OCI-LY1 (cell line): ENCODE results near the gene CCL28.
"Not testable (repeated sequence)": the region's sequence is repeated elsewhere in the genome, so short reads cannot be mapped to it uniquely, and the experiment has no call there.

ENCODE experiments used
- H2AFZ ChIP-seq: fragments of 200-600 bp; sonication (generic), shearing (Covaris generic); 2 replicates; pipeline ENCODE4 v1.6.0; 2014; ENCODE audit warnings: antibody characterized with exemption, mild to moderate bottlenecking, low read length
- H3F3A ChIP-seq: fragments of 200-600 bp; sonication (generic), shearing (Covaris generic); 2 replicates; pipeline ENCODE4 v1.6.0; 2014; ENCODE audit warnings: mild to moderate bottlenecking, antibody characterized with exemption, low read length, moderate library complexity; ENCODE audit not compliant: insufficient read depth
- H3K27ac ChIP-seq: fragments of 200-600 bp; sonication (generic); 2 replicates; pipeline ENCODE4 v1.5.1; 2014; ENCODE audit warnings: low read length, mixed run types, mild to moderate bottlenecking, low read depth; ENCODE audit not compliant: poor library complexity, severe bottlenecking
- H3K27me3 ChIP-seq: fragments of 200-600 bp; sonication (generic); 2 replicates; pipeline ENCODE4 v1.6.0; 2014; ENCODE audit warnings: antibody characterized with exemption, mild to moderate bottlenecking, low read length, moderate library complexity; ENCODE audit not compliant: insufficient read depth
- H3K36me3 ChIP-seq: fragments of 200-600 bp; sonication (generic); 2 replicates; pipeline ENCODE4 v1.6.1; 2014; ENCODE audit warnings: mild to moderate bottlenecking, antibody characterized with exemption, low read length, moderate library complexity, mixed read lengths; ENCODE audit not compliant: insufficient read depth
- H3K4me1 ChIP-seq: fragments of 200-600 bp; sonication (generic); 2 replicates; pipeline ENCODE4 v1.5.1; 2014; ENCODE audit warnings: mild to moderate bottlenecking, low read length, moderate library complexity; ENCODE audit not compliant: insufficient read depth, severe bottlenecking
- H3K4me2 ChIP-seq: fragments of 200-600 bp; sonication (generic), shearing (Covaris generic); 2 replicates; pipeline ENCODE4 v1.6.1; 2014; ENCODE audit warnings: low read length
- H3K4me3 ChIP-seq: fragments of 200-600 bp; sonication (generic); 2 replicates; pipeline ENCODE4 v1.5.1; 2014; ENCODE audit warnings: low read length, low read depth, mild to moderate bottlenecking, mixed read lengths; ENCODE audit not compliant: poor library complexity, severe bottlenecking
- H3K79me2 ChIP-seq: fragments of 200-600 bp; shearing (Covaris generic); 2 replicates; pipeline ENCODE4 v1.6.1; 2016; ENCODE audit warnings: mixed run types, low read length, mixed read lengths; ENCODE audit not compliant: insufficient read depth
- H3K9ac ChIP-seq: fragments of 200-600 bp; sonication (generic), shearing (Covaris generic); 2 replicates; pipeline ENCODE4 v1.6.1; 2014; ENCODE audit warnings: mild to moderate bottlenecking, low read length, mixed read lengths
- H3K9me2 ChIP-seq: fragments of 200-600 bp; sonication (generic), shearing (Covaris generic); 2 replicates; pipeline ENCODE4 v1.6.1; 2014; ENCODE audit warnings: low read depth, mild to moderate bottlenecking, low read length, mixed read lengths
- H3K9me3 ChIP-seq: fragments of 200-600 bp; shearing (Covaris generic); 2 replicates; pipeline ENCODE4 v1.6.1; 2014; ENCODE audit warnings: low read length, mixed read lengths
- H4K20me1 ChIP-seq: fragments of 200-600 bp; sonication (generic), shearing (Covaris generic); 2 replicates; pipeline ENCODE4 v1.6.0; 2016; ENCODE audit warnings: mild to moderate bottlenecking, low read length; ENCODE audit not compliant: insufficient read depth
- CTCF ChIP-seq: fragments of 200-600 bp; sonication (generic), shearing (Covaris generic); IDR thresholded peaks from 2 replicates; pipeline ENCODE4 v1.5.1; 2017; ENCODE audit warnings: mild to moderate bottlenecking, antibody characterized with exemption, low read length, moderate library complexity, mixed read lengths
- EZH2 ChIP-seq: fragments of 200-600 bp; sonication (generic), shearing (Covaris generic); IDR thresholded peaks from 2 replicates; pipeline ENCODE4 v1.8.0; 2017; ENCODE audit warnings: borderline replicate concordance, mixed run types, mild to moderate bottlenecking, antibody characterized with exemption, low read length, moderate library complexity, mixed read lengths

CCL28 gene

GRCh38 chr5:43425983-43426382, 13.8 kb upstream of the CCL28 start:
- Histone ChIP-seq H3K9ac (no peak overlapping the region), H3F3A (no peaks in the 10 kb centered on the region), H3K27me3 (no peaks in the 10 kb centered on the region), H3K79me2 (no peaks in the 10 kb centered on the region), H3K9me2 (no peaks in the 10 kb centered on the region), H2AFZ (no peak overlapping the region), H3K4me1 (no peaks in the 10 kb centered on the region), H3K9me3 (no peaks in the 10 kb centered on the region), H3K4me3 (no peak overlapping the region), H4K20me1 (no peaks in the 10 kb centered on the region), H3K27ac (no peak overlapping the region), H3K4me2 (no peak overlapping the region), H3K36me3 (no peaks in the 10 kb centered on the region)
- TF ChIP-seq EZH2 (no peak), CTCF (no peak)

- H3K27ac ChIP-seq, H3K4me1 ChIP-seq, H3K9ac ChIP-seq, H3K4me2 ChIP-seq, H3K27me3 ChIP-seq, H3K79me2 ChIP-seq, H4K20me1 ChIP-seq, H2AFZ ChIP-seq, H3K9me2 ChIP-seq, H3K36me3 ChIP-seq, H3K4me3 ChIP-seq, H3F3A ChIP-seq, H3K9me3 ChIP-seq: not testable (repeated sequence)
Measured at GRCh38 chr5:43423086-43423485, 10.9 kb upstream of the CCL28 start.

GRCh38 chr5:43422143-43422542, 10.0 kb upstream of the CCL28 start:
- Histone ChIP-seq H3F3A (no peaks in the 10 kb centered on the region), H3K27ac (no peak overlapping the region)

More at GRCh38 chr5:43422143-43422542, 10.0 kb upstream of the CCL28 start:
- no peak overlapping the region for H3K9ac ChIP-seq
- H3K36me3 ChIP-seq = no peaks in the 10 kb centered on the region
- no peaks in the 10 kb centered on the region for H4K20me1 ChIP-seq
- no peaks in the 10 kb centered on the region for H3K27me3 ChIP-seq
- H2AFZ ChIP-seq = no peak overlapping the region
- H3K4me2 ChIP-seq = no peak overlapping the region
- H3K4me1 ChIP-seq = no peaks in the 10 kb centered on the region
- no peaks in the 10 kb centered on the region for H3K9me3 ChIP-seq
- H3K79me2 ChIP-seq = no peaks in the 10 kb centered on the region
- H3K9me2 ChIP-seq = no peaks in the 10 kb centered on the region
- no peak overlapping the region for H3K4me3 ChIP-seq
- no peak for TF ChIP-seq CTCF
- no peak for TF ChIP-seq EZH2
